IPS-18c (cell line): ENCODE measurements around the gene LPIN1.
"Not testable (repeated sequence)": the region's sequence is repeated elsewhere in the genome, so short reads cannot be mapped to it uniquely, and the experiment has no call there.

Source experiments
- H3K4me3 ChIP-seq: 2 replicates; pipeline ENCODE4 v1.7.0; 2013; ENCODE audit warnings: low read depth, mild to moderate bottlenecking, low read length, moderate library complexity; ENCODE audit not compliant: insufficient read depth
- H3K9me3 ChIP-seq: one replicate; pipeline ENCODE4 v1.6.1; 2013; ENCODE audit warnings: mild to moderate bottlenecking, low read length, moderate library complexity; ENCODE audit not compliant: control insufficient read depth, insufficient read depth

LPIN1 gene

DNA sequence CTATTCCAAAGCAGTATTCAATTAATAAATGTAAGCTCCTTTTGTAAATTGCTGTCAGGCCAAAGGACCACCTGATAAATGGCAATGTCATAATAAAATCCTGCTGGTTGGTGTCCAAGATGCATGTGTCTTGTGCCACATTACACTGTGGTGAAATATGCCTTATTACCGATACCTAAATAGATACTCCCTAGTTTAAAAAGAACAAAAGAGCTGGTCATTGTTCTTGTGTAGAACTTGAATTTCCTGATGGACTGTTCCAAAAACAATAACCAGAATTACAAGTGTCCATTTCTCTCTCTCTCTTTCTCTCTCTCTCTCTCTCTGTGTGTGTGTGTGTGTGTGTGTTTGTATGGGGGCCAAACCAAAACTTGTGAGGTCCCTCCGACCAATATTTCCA, 13.8 kb upstream of the LPIN1 start:
- Histone ChIP-seq H3K4me3 (no peak overlapping the region), H3K9me3 (no peaks in the 10 kb centered on the region)

DNA sequence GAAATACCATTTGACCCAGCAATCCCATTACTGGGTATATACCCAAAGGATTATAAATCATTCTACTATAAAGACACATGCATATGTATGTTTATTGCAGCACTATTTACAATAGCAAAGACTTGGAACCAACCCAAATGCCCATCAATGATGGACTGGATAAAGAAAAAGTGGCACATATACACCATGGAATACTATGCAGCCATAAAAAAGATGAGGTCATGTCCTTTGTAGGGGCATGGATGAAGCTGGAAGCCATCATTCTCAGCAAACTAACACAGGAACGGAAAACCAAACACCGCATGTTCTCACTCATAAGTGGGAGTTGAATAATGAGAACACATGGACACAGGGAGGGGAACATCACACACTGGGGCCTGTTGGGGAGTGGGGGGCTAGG, 8.6 kb upstream of the LPIN1 start:
- H3K4me3 ChIP-seq, H3K9me3 ChIP-seq: not testable (repeated sequence)

DNA sequence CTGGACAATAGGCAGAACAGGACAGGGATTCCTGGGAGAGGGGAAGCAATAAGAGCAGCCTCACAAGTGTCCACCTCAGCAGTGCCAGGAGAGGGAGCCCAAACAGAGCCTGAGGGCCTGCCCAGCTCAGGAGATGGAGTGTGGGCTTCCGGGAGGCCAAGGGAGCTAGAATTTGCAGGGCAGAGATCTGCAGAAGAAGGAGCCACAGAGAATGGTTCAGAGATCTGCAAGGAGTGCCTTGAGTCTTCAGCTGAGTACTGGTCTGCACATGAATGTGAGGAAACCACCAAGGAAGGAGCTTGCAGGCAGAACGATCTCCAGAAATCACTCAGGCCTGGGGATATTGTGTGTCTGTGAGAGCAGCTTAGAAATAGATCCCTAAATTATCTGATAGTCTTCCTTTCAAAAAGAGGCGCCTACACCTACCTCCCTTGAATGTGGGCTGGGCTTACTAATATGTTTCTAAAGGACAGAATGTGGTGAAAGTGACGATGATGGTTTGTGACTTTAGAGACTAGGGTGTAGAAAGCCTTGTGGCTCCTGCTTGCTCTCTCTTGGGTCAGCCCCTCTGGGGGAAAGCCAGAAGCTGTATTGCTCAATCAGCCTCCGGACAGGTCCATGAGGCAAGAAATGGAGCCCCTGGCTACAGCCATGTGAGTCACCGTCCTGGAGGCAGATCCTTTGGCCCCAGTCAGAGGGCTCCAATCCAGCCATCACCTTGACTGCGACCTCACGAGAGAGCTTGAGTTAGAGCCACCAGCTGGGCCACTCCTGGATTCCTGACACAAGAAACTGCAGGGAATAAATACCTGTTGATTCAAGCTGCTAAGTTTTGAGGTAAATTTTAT, 7.6 kb upstream of the LPIN1 start:
- H3K9me3 ChIP-seq = no peaks in the 10 kb centered on the region
- no peak overlapping the region for H3K4me3 ChIP-seq

DNA sequence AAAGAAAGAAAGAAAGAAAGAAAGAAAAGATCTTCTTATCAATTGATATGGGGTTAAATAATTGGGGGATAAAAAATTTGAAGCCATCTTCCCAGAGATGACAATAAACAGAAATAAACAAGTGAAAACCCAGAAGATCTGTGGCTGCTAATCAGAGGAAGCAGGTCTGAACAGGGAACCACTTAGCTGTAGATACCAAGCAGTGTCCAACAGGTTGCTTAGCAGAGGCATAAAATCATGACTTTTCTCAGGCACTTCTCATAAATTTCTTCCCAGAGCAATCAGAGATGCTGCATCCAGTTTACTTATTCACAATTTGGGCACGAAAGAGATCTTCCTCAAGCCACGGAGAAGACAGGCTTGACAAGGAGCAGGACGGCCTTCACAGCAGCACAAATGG, 5.7 kb upstream of the LPIN1 start:
- H3K9me3 ChIP-seq = no peaks in the 10 kb centered on the region
- H3K4me3 ChIP-seq = no peak overlapping the region

DNA sequence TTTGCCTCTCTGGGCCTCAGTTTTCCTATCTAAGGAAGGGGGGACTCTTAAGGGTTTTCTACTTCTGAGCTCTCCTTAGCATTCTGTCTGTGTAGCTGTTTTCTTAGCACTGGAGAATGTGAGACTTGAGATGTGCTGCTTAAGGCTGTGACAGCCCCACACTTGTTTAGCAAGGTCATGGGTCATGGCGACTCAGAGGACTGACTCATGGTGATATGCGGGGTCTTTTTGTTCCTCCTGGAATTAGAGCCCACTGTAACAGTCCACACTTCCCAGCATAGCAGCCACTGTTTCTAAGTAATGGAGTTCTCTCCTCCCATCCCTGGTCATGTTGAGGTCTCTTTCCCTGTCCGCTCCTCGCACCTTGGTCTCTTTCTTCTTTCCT, 4.1 kb upstream of the LPIN1 start:
- Histone ChIP-seq H3K4me3 (no peak overlapping the region), H3K9me3 (no peaks in the 10 kb centered on the region)

DNA sequence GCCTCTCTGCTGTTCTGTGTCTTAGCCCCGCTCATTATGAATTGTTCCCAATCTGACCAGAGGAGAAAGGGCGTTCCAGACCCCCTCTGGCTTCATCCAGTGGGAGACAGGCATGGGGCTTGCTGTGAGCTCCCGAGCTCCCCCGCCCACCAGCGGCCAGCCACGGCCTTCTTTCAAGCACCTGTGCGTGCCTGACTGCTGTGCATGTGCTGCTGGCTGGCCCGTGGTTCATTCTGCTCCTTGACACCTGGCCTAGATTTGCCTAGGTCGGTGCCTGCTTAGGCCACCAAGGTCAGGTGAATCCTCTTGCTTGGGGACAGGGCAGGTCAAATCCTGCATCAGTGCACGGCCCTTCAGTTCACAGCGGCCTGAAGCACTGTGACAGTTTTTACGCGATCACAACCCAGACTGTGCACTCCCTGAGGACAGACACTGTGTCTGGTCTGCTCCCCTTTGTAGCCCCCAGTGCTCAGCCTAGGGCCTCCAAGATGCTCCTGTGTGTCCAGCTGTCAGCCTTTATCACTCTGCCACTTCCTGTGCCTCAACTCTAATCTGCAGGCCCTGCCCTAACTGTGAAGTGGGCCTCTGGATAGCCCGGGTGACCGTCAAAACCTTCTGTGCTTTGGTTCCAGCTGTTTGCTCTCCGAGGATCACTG, 3.6 kb upstream of the LPIN1 start:
- no peak overlapping the region for H3K4me3 ChIP-seq
- H3K9me3 ChIP-seq = no peaks in the 10 kb centered on the region

DNA sequence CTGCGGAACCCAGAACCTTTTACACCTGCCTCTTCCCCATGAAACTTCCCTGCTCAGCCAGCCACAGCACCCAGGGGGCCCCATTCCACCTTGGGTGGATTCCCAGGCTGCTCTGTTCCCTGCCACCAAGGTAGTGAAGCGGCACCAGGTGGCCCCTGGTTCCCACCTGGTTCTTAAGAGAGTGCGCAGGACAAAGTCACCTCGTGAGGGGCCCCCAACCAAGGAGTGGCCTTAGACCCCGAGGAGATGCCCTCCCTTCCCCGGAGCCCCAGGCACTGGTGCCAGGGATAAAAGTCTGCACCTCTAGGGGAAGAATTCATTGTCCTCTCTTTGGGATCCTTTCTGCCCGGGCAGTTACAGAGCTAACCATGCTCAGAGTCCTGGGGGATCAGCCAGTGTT, 3.1 kb upstream of the LPIN1 start:
- Histone ChIP-seq H3K9me3 (no peaks in the 10 kb centered on the region), H3K4me3 (no peak overlapping the region)

DNA sequence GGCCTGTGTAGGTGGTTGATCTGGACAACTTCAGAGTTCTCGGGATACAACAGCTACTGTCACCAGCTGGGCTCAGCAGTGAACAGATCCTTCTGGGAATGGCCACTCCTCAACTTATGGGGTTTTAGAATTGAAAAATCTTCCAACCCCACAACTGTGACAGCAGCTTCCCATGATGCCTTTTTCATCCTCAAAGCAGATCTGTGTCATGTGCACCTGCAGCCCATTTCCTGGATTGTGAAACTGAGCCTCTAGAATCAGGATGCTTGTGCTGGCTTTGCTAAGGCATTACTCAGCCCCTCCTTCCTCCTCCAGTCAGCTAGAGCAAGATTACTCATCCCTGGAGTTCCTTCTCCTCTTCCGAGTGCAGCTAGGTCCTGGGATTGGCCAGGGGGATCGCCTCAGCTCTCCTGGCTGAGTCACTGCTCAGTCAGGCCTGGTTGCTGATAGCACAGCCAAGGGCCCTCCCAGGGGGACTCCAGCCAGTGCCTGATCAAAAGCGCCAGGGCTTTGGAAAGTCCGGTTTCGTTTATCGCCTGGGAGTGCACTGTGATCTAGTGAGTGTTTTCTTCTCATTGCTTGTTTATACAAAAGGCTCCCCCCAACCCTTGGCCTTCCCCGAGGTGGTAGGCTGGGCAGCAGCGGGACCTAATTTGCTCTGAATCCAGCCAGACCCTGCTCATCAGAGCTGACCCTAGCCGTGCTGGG, 2.4 kb upstream of the LPIN1 start:
- H3K9me3 ChIP-seq = no peaks in the 10 kb centered on the region
- no peak overlapping the region for H3K4me3 ChIP-seq

DNA sequence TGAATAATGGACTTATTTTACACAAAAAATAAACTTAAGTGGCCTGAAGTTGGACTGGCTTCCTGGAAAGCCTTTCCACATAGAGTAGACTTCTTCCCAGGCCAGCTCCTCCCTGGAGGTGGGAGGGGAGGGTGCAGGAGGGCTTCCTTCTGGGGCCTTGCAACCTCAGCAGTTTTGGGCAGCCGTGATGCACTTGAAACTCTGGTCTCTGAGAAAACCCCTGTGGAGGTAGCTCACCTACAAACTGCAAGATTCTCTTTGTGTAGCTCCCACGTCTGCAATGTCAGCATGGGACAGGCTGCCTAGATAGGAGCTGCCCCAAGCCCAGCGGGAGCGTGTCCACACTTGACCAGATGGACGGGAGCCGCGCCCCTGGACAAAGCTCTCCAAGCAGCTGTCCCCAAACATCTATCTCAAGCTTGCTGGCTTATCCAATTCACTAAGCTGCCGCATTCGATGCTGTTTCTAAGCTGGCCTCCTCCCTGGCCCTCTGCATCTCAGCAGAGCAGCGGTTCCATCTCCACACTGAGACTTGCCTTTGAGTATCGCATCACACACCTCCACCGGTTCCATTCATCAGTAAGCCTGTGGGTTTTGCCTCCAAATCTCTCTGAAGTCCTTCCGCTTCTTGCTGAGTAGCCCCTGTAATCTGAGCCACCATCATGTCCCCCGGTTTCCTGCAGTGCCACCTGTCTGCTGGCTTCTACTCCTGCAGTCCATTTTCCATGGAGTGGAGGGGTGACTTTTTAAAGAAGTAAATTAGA, 1.6 kb upstream of the LPIN1 start:
- Histone ChIP-seq H3K4me3 (no peak overlapping the region), H3K9me3 (no peaks in the 10 kb centered on the region)

DNA sequence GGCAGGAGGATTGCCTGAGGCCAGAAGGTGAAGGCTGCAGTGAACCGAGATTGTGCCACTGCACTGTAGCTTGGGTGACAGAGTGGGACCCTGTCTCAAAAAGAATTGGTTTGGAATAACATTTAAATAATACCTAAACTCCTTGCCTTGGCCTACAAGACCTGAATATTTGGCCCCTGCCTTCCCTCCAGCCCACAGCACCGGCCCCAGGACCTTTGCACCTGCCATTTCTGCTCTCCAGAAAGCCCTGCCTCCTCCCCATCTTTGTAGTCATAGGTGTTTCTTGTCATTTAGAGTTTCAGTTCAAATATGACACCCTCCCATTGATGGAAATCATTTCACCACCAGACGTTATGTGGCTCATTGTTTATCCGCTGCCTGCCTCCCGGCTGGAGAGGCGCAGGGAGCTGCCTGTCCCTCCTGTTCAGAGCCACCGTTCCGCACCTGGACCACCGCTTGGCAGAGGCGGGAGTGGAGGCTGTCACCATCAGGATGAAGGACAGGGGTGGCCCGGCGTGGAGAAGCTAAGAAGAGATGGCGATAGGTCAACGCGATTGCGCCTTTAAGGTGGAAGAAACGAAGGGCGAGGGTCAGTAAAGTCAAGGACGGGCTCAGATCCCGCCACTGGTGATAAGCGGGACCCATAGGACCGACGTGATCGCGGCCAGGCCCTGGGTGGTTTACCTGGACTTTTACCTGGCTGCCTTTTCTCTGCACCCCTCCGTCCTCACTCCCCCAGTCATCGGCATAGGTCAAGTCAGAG, 638 bp upstream of the LPIN1 start:
- Histone ChIP-seq H3K4me3 (no peak overlapping the region), H3K9me3 (no peaks in the 10 kb centered on the region)

DNA sequence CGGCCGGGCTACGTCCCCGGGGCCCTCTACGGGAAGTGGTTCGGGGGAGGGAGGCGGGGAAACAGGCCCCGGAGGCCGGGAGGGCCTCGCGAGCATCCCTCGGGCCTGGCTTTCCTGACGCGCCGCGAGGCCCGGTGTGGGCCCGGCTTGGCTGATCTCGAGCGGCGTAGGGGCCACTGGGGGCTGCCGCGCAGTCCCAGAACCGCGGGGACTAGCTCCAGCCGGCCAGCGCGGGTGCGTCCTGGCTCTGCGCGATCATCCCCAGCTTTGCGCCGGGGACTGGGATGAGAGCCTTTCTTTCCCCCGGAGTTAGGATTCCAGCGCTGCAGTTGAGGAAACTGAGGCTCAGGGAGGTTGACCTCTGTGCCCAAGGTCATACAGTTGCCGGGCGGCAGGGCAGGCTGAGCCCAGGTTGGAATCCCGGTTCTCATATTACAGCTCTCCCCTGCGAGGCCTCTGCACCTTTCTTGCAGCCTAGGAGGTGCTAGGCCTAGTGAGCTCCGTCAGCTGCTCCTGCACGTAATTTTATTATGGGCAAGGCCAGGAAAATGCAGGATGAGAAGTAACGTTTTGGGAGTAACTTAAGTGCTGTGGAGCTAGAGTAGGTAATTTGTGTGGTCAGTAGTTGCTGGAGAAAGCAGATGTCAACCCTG, 501 bp downstream of the LPIN1 start:
- Histone ChIP-seq H3K9me3 (no peaks in the 10 kb centered on the region), H3K4me3 (peak overlapping the region; percentile 63)

DNA sequence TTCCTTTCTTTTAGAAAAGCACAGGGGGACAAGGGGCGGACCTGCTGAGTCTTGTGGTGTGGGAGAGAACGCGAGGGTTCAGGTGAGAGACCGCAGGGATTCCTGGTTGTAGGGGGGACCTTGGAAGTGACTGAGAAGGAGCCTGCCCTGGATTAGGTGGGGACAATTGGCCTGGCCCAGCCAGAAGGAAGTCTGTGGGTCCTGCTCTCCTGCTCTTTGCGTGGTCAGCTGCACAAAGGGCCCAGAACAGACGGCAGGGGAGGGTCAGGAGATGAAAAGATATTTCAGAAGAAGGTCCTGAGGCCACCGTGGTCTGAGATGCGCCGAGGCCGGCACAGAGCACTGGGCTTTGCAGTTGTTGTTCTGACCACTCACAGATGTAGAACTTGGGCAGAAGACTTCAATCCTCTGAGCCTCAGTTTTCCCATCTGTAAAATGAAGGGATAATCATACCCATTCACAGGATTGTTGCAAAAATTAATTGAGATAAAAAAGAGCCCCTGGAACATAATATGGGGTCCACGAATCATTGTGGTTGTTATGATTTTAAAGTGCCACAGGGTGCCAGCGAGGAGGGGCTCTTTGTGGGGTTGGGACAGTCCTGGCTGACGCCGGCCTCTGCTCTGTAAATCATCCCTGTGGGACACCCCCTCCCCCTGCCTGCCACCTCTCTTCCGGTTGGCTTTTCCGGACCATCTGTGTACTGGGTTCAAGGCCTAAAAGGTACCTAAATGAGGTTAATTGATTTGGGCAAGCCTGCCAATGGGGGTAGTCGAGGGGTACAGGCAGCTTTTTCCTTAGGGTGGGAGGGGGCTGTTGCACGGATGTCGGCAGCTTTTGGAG, 1.8 kb downstream of the LPIN1 start:
- Histone ChIP-seq H3K9me3 (no peaks in the 10 kb centered on the region), H3K4me3 (no peak overlapping the region)

DNA sequence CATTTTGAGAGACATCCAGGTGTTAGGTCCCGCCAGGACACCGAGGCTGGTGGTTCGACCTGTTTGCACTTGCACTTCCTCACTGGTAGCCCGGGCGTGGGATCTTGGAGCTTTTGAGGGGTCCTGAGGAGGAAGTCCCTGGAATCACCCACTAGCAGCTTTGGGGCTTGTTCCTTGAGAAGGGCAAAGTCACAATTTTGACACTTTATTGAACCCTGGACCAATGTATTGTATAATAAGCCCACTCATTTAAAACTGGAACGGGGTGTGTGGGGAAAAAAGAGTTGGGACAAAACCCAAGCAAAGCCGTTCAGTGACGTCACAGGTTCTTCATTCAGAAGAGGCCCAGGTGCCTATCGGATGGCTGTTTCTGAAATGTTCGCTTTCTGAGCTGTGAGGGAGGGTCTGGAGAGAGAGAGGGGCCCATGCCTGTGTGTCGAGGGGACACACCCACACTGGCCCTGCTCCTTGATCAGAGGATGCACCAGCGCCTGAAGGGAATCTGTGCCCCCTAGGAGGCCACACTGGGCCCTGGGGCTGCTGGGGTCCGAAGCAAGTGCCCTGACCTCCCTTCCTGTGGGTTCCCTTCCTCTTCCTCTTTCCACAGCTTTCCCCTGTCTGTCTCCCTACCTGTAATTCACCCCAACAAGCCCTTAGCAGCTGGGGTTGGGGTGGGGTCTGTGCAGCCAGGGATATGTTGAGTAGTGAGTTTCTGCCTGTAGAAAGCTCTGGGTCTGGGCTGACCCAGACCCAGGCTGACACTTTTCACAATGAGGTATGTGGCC, 2.6 kb downstream of the LPIN1 start:
- H3K9me3 ChIP-seq = no peaks in the 10 kb centered on the region
- no peak overlapping the region for H3K4me3 ChIP-seq

DNA sequence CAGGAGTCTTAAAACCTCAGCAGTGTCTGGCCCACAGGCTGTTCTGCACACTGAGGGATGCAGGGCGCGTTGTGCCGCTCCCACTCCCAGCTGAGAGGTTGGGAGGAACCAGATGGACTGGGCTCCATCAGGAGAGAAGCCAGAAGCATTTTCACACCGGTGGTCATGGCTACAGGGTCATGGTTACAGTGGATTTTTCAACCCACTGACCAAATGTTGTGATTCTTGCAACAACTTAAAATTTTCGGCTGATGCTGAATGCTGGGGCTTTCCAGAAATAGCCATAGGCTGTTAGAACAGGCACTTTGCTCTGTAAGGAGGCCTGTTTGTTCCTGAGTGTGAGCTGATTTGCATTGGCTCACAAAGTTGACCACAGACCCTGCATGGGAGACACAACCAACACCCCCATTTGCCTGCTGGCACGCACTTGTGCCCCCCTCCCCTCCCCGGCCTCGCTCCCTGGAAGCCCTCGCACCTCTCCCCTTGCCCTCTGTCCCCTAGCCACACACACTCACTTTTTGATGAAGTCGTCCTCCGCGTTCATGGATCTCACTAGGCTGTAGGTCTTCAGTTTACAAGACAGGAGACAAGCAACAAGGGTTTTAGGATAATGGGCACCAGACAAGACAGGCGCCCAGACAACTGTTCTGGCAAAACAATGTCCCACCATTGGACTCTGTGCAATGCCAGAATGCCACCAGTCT, 3.4 kb downstream of the LPIN1 start:
- Histone ChIP-seq H3K4me3 (no peak overlapping the region), H3K9me3 (no peaks in the 10 kb centered on the region)

DNA sequence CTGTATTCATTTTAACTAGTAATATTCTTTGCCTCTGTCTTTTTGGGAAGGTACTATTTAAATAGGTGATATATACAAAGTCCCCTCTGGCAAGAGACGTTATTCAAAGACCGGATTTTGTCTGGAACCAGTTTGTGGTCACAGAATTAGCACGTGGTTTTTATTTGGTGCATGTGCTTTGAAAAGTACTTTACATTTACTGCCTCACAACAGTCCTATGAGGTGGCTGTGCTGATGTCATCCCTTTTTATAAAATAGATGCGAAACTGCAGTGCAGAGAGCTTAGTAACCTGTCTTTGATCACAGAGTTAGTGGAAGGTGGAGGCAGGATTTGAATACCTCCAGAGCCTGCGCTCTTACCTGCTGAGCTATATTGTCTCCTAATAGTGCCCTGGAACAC, 4.0 kb downstream of the LPIN1 start:
- H3K9me3 ChIP-seq = no peaks in the 10 kb centered on the region
- no peak overlapping the region for H3K4me3 ChIP-seq
